ENCODE results near the gene SHC2.

GRCh38 chr19:383922-384798 lies 76.7 kb downstream of the SHC2 start:
- no peak for TF ChIP-seq PHB2 (IDR thresholded peaks at IDR 0.05; ENCODE audit: partially characterized antibody)
- TF ChIP-seq ZNF296 (CRISPR knock-in tag; conservative IDR thresholded peaks at IDR 0.05) = no peak
- TF ChIP-seq CTCF (CRISPR knock-in tag; IDR thresholded peaks at IDR 0.05) = peak; percentile 86
- no peak for TF ChIP-seq USF2 (IDR thresholded peaks at IDR 0.05; ENCODE audit: low read depth, low read length)
- TF ChIP-seq USF2 (CRISPR knock-in tag; IDR thresholded peaks at IDR 0.05; ENCODE audit: borderline replicate concordance) = no peak
- no peak for TF ChIP-seq ZFP36 (IDR thresholded peaks at IDR 0.05; ENCODE audit: borderline replicate concordance, low read depth, low read length, partially characterized antibody)
- TF ChIP-seq ZFP1 (CRISPR knock-in tag; IDR thresholded peaks at IDR 0.05) = no peak
- no peak for TF ChIP-seq HNF1A (IDR thresholded peaks at IDR 0.05; ENCODE audit: low read depth)
- TF ChIP-seq HNF1A (CRISPR knock-in tag; IDR thresholded peaks at IDR 0.05; ENCODE audit: borderline replicate concordance) = no peak
- no peak for TF ChIP-seq ZZZ3 (CRISPR knock-in tag; IDR thresholded peaks at IDR 0.05; ENCODE audit: borderline replicate concordance)
- no peak for TF ChIP-seq FLYWCH1 (CRISPR knock-in tag; IDR thresholded peaks at IDR 0.05)
- no peak for TF ChIP-seq ZNF256 (CRISPR knock-in tag; conservative IDR thresholded peaks at IDR 0.05)
- TF ChIP-seq POLR2A (IDR thresholded peaks at IDR 0.05; ENCODE audit: insufficient read depth in 1 of 2, low read depth in 2 of 2, low read length in 2 of 2) = no peak
- no peak for TF ChIP-seq NR2F1 (CRISPR knock-in tag; IDR thresholded peaks at IDR 0.05)
- TF ChIP-seq HNF4A (CRISPR knock-in tag; IDR thresholded peaks at IDR 0.05) = no peak
